Measurements from ENCODE around the gene KAT2B. TPM values are rescaled to one million over a fixed set of nuclear protein-coding genes. Genes with fewer than 3 reads are reported as not detected.

The KAT2B gene
- polyA plus RNA-seq, 1 experiment, result 4.5 TPM

- POLR2A ChIA-PET, result no interaction called here
- no peaks in the 10 kb centered on the region for H3K27me3 ChIP-seq (ENCODE audit: control insufficient read depth, insufficient read depth, low read length)
- DNase-seq (ENCODE audit: low read depth), result no peak
- H3K36me3 ChIP-seq (ENCODE audit: control insufficient read depth, insufficient read depth, low read length), result no peaks in the 10 kb centered on the region
- H3K4me3 ChIP-seq (ENCODE audit: low read depth, low read length), result no peak overlapping the region
- CTCF ChIA-PET, result interaction anchor here (1.6 kb wide), 1 partner anchor 10 kb away, joined by 6 read pairs; no protein-coding TSS in a partner anchor
- TF ChIP-seq CTCF (IDR thresholded peaks at IDR 0.05; ENCODE audit: insufficient read depth, low read depth, low read length), result no peak
Observed at GRCh38 chr3:20142517-20142916, 102.3 kb downstream of the KAT2B start.

GRCh38 chr3:20143519-20143918 lies 103.3 kb downstream of the KAT2B start:
- POLR2A ChIA-PET, result no interaction called here
- no peak overlapping the region for H3K4me3 ChIP-seq (ENCODE audit: low read depth, low read length)
- TF ChIP-seq CTCF (IDR thresholded peaks at IDR 0.05; ENCODE audit: insufficient read depth, low read depth, low read length), result no peak
- H3K27me3 ChIP-seq (ENCODE audit: control insufficient read depth, insufficient read depth, low read length), result no peaks in the 10 kb centered on the region
- no peak for DNase-seq (ENCODE audit: low read depth)
- no peaks in the 10 kb centered on the region for H3K36me3 ChIP-seq (ENCODE audit: control insufficient read depth, insufficient read depth, low read length)
- CTCF ChIA-PET, result no interaction called here

- ChIA-PET CTCF (interaction anchor here (1.2 kb wide), 1 partner anchor 12 kb away, joined by 3 read pairs; no protein-coding TSS in a partner anchor), POLR2A (no interaction called here)
- Histone ChIP-seq H3K27me3 (ENCODE audit: control insufficient read depth, insufficient read depth, low read length) (no peaks in the 10 kb centered on the region), H3K36me3 (ENCODE audit: control insufficient read depth, insufficient read depth, low read length) (no peaks in the 10 kb centered on the region), H3K4me3 (ENCODE audit: low read depth, low read length) (no peak overlapping the region)
- TF ChIP-seq CTCF (IDR thresholded peaks at IDR 0.05; ENCODE audit: insufficient read depth, low read depth, low read length), result no peak
- no peak for DNase-seq (ENCODE audit: low read depth)
Observed at GRCh38 chr3:20145874-20146273, 105.6 kb downstream of the KAT2B start.

- ChIA-PET POLR2A (no interaction called here), CTCF (no interaction called here)
- no peak for TF ChIP-seq CTCF (IDR thresholded peaks at IDR 0.05; ENCODE audit: insufficient read depth, low read depth, low read length)
- no peaks in the 10 kb centered on the region for H3K27me3 ChIP-seq (ENCODE audit: control insufficient read depth, insufficient read depth, low read length)
- no peak for DNase-seq (ENCODE audit: low read depth)
- H3K4me3 ChIP-seq (ENCODE audit: low read depth, low read length), result no peak overlapping the region
- H3K36me3 ChIP-seq (ENCODE audit: control insufficient read depth, insufficient read depth, low read length), result no peaks in the 10 kb centered on the region
Observed at GRCh38 chr3:20146301-20146700, 106.1 kb downstream of the KAT2B start.

GRCh38 chr3:20147361-20147760 lies 107.1 kb downstream of the KAT2B start:
- ChIA-PET POLR2A (no interaction called here), CTCF (no interaction called here)
- Histone ChIP-seq H3K4me3 (ENCODE audit: low read depth, low read length) (no peak overlapping the region), H3K27me3 (ENCODE audit: control insufficient read depth, insufficient read depth, low read length) (no peaks in the 10 kb centered on the region), H3K36me3 (ENCODE audit: control insufficient read depth, insufficient read depth, low read length) (no peaks in the 10 kb centered on the region)
- no peak for DNase-seq (ENCODE audit: low read depth)
- no peak for TF ChIP-seq CTCF (IDR thresholded peaks at IDR 0.05; ENCODE audit: insufficient read depth, low read depth, low read length)

All from BJ (cell line).